IMR-90 (cell line): ENCODE results near the gene PTPN4.

Source experiments
- CEBPB ChIP-seq: IDR thresholded peaks from 2 replicates; pipeline ENCODE4 v1.6.1; 2012; ENCODE audit warnings: low read depth, low read length, improper control_type of control experiment
- CTCF ChIP-seq: conservative IDR thresholded peaks from 2 replicates; pipeline ENCODE4 v1.5.1; 2012; ENCODE audit warnings: mild to moderate bottlenecking, low read depth, low read length, improper control_type of control experiment
- POLR2A ChIP-seq: IDR thresholded peaks from 2 replicates; pipeline ENCODE4 v1.6.1; 2012; ENCODE audit warnings: mild to moderate bottlenecking, low read depth, low read length
- RFX5 ChIP-seq: IDR thresholded peaks from 2 replicates; pipeline ENCODE4 v1.8.0; 2012; ENCODE audit warnings: low read depth, mild to moderate bottlenecking, low read length, moderate library complexity
- USF2 ChIP-seq: fragments of 150-350 bp; IDR thresholded peaks from 2 replicates; pipeline ENCODE4 v1.6.1; 2017; ENCODE audit warnings: mild to moderate bottlenecking, antibody characterized with exemption, low read length, low read depth

- TF ChIP-seq CTCF = no peak
- no peak for TF ChIP-seq RFX5
- no peak for TF ChIP-seq USF2
- no peak for TF ChIP-seq POLR2A
- no peak for TF ChIP-seq CEBPB
These were observed 180.2 kb downstream of the PTPN4 start for GRCh38 chr2:119939915-119940314.
